Kidney (tissue), 14 donors: ENCODE data around the gene NKAIN2. TPM values are rescaled to one million over a fixed set of nuclear protein-coding genes. Genes with fewer than 3 reads are reported as not detected.

Experiments
- DNase-seq, 5 donors: peaks; one replicate each; pipeline ENCODE4 v3.0.0-alpha.2; 2013 to 2020
- FAIRE-seq: peaks from 2 replicates; lab custom pipeline; 2012; peaks lifted over from hg19 to GRCh38; lab: Jason Lieb, UNC
- H3K27ac ChIP-seq, 2 donors: one replicate each; pipeline ENCODE4 v1.7.0; 2013; ENCODE audit warnings: low read depth in 2 of 2, low read length in 2 of 2, inconsistent platforms in 1 of 2
- H3K27me3 ChIP-seq: one replicate; pipeline ENCODE4 v1.7.1; 2013; ENCODE audit warnings: low read length, inconsistent platforms; ENCODE audit not compliant: control insufficient read depth, insufficient read depth
- H3K36me3 ChIP-seq, 3 donors: one replicate each; pipeline versions ENCODE4 v1.7.0 to v1.7.1; 2013; ENCODE audit warnings: low read length in 3 of 3, control low read depth in 1 of 3, inconsistent platforms in 1 of 3; ENCODE audit not compliant: insufficient read depth in 3 of 3, control insufficient read depth in 2 of 3
- H3K4me1 ChIP-seq, 3 donors: one replicate each; pipeline versions ENCODE4 v1.7.0 to v1.7.1; 2013; ENCODE audit warnings: low read length in 3 of 3, inconsistent platforms in 1 of 3, low read depth in 1 of 3; ENCODE audit not compliant: control insufficient read depth in 2 of 3, insufficient read depth in 2 of 3
- H3K4me3 ChIP-seq, 3 donors: one replicate each; pipeline versions ENCODE4 v1.7.0 to v1.8.1; 2013; ENCODE audit warnings: low read length in 3 of 3, control low read depth in 1 of 3, inconsistent platforms in 1 of 3
- H3K9ac ChIP-seq, 3 donors: one replicate each; pipeline versions ENCODE4 v1.7.0 to v1.7.1; 2013; ENCODE audit warnings: low read length in 3 of 3, control low read depth in 1 of 3, inconsistent platforms in 1 of 3
- H3K9me3 ChIP-seq, 3 donors: one replicate each; pipeline versions ENCODE4 v1.7.0 to v1.7.1; 2013; ENCODE audit warnings: low read length in 3 of 3, control low read depth in 1 of 3, inconsistent platforms in 1 of 3; ENCODE audit not compliant: control insufficient read depth in 2 of 3, insufficient read depth in 1 of 3
- CTCF ChIP-seq: IDR thresholded peaks from 3 replicates; pipeline ENCODE4 v1.5.1; 2012; ENCODE audit warnings: mild to moderate bottlenecking, moderate library complexity, borderline replicate concordance; ENCODE audit not compliant: insufficient read depth; ENCODE audit errors: extremely low read depth
- intact Hi-C: fragments of 100-400 bp; cut with DNase I; formaldehyde crosslinking; loops from one replicate; pipeline ENCODE4 v1.11.1; 2022
- polyA plus RNA-seq: library from polyadenylated mRNA; stranded (reverse); fragments of 350-450 nt; fragmentation: Illumina TruSeq; extraction: RNeasy Lipid Tissue Mini Kit (QIAGEN cat#74804); gene quantifications from one replicate; pipeline ENCODE4 v1.2.3, GENCODE V29; 2014; ENCODE audit warnings: low read depth, low replicate concordance; ENCODE audit not compliant: insufficient read depth
- total RNA-seq: library from RNA; stranded (reverse); fragmentation: NEBNext Ultra II Directional; extraction: Animal tissue kit (Norgen Biotek cat#: 25700); gene quantifications from one replicate; pipeline ENCODE4 v1.2.1, GENCODE V29; 2021
- donor health status: control.
- donor health status: control.
- donor health status: control.
- donor health status: control.
- donor health status: control.
- donor health status: DM: yes; HTN: yes; CAD: no.
- donor health status: Normal renal cell carcinoma (clear cell type).

Gene NKAIN2
- total and polyA plus RNA-seq, 2 donors from 2014 or later = 0.39 to 1.8 TPM

- TF ChIP-seq CTCF = no peak
- intact Hi-C loops = no loop called here
- H3K4me3 ChIP-seq = no peak overlapping the region
- no peak for DNase-seq
- no peak overlapping the region for H3K9ac ChIP-seq
- FAIRE-seq = no peak
- H3K27ac ChIP-seq = no peak overlapping the region
- H3K9me3 ChIP-seq = no peaks in the 10 kb centered on the region
- H3K27me3 ChIP-seq = no peaks in the 10 kb centered on the region
- no peaks in the 10 kb centered on the region for H3K36me3 ChIP-seq
- H3K4me1 ChIP-seq = no peaks in the 10 kb centered on the region
Observed at GRCh38 chr6:124494956-124495664, 691.4 kb downstream of the NKAIN2 start.

GRCh38 chr6:124495665-124496190 is 692.1 kb downstream of the NKAIN2 start:
- Histone ChIP-seq H3K9me3 (no peaks in the 10 kb centered on the region), H3K27ac (no peak overlapping the region), H3K4me1 (no peaks in the 10 kb centered on the region), H3K27me3 (no peaks in the 10 kb centered on the region), H3K36me3 (no peaks in the 10 kb centered on the region), H3K4me3 (no peak overlapping the region), H3K9ac (no peak overlapping the region)
- FAIRE-seq (no peak), DNase-seq (no peak)
- intact Hi-C loops = no loop called here
- no peak for TF ChIP-seq CTCF

GRCh38 chr6:124496334-124496733 is 692.7 kb downstream of the NKAIN2 start:
- FAIRE-seq = no peak
- no peak for TF ChIP-seq CTCF
- Histone ChIP-seq H3K4me1 (no peaks in the 10 kb centered on the region), H3K27me3 (no peaks in the 10 kb centered on the region), H3K9ac (no peak overlapping the region), H3K27ac (no peak overlapping the region), H3K36me3 (no peaks in the 10 kb centered on the region), H3K4me3 (no peak overlapping the region), H3K9me3 (no peaks in the 10 kb centered on the region)
- intact Hi-C loops = no loop called here
- DNase-seq = no peak
